SU-DHL-6 (cell line): Measurements from ENCODE around the gene WNT7B.

ENCODE experiments used
- H2AFZ ChIP-seq: fragments of 200-600 bp; sonication (generic); 2 replicates; pipeline ENCODE4 v1.6.1; 2014; ENCODE audit warnings: low read depth, mild to moderate bottlenecking, moderate library complexity, mixed read lengths, antibody characterized with exemption, low read length; ENCODE audit not compliant: severe bottlenecking
- H3F3A ChIP-seq: fragments of 200-600 bp; shearing (Covaris generic); 2 replicates; pipeline ENCODE4 v1.6.0; 2016; ENCODE audit warnings: antibody characterized with exemption, mild to moderate bottlenecking; ENCODE audit not compliant: insufficient read depth
- H3K27ac ChIP-seq: fragments of 200-600 bp; sonication (generic); 2 replicates; pipeline ENCODE4 v1.5.1; 2016; ENCODE audit warnings: low read depth, mild to moderate bottlenecking, low read length, moderate library complexity, mixed read lengths
- H3K27me3 ChIP-seq: fragments of 200-600 bp; sonication (generic), shearing (Covaris generic); 2 replicates; pipeline ENCODE4 v1.6.0; 2014; ENCODE audit warnings: mild to moderate bottlenecking, low read length
- H3K36me3 ChIP-seq: fragments of 200-600 bp; sonication (generic); 2 replicates; pipeline ENCODE4 v1.6.1; 2014; ENCODE audit warnings: mild to moderate bottlenecking, low read length, mixed read lengths
- H3K4me2 ChIP-seq: fragments of 300-600, 200-600 bp; shearing (Covaris generic), sonication (generic); 2 replicates; pipeline ENCODE4 v1.6.0; 2014; ENCODE audit warnings: low read length, low read depth, mild to moderate bottlenecking; ENCODE audit not compliant: poor library complexity, severe bottlenecking
- H3K4me3 ChIP-seq: fragments of 200-600 bp; sonication (generic); 2 replicates; pipeline ENCODE4 v1.5.1; 2014; ENCODE audit warnings: antibody characterized with exemption, low read length, mild to moderate bottlenecking, mixed read lengths; ENCODE audit not compliant: insufficient read depth, poor library complexity, severe bottlenecking
- H3K79me2 ChIP-seq: fragments of 200-600 bp; sonication (generic); 2 replicates; pipeline ENCODE4 v1.6.1; 2014; ENCODE audit warnings: mild to moderate bottlenecking, low read length, moderate library complexity; ENCODE audit not compliant: insufficient read depth
- H3K9ac ChIP-seq: fragments of 200-600 bp; sonication (generic); 2 replicates; pipeline ENCODE4 v1.7.0; 2014; ENCODE audit warnings: mild to moderate bottlenecking, low read length
- H3K9me2 ChIP-seq: fragments of 200-600 bp; sonication (generic); replicated peaks from 2 replicates; pipeline ENCODE4 v1.6.1; 2014; ENCODE audit warnings: low read length; ENCODE audit not compliant: insufficient read depth
- H3K9me3 ChIP-seq: fragments of 200-600 bp; sonication (generic); 2 replicates; pipeline ENCODE4 v1.6.1; 2014; ENCODE audit warnings: low read length, mixed read lengths; ENCODE audit not compliant: insufficient read depth
- H4K20me1 ChIP-seq: fragments of 200-600 bp; sonication (generic); 2 replicates; pipeline ENCODE4 v1.6.1; 2014; ENCODE audit warnings: low read depth, mild to moderate bottlenecking, antibody characterized with exemption, low read length, moderate library complexity, mixed read lengths
- EZH2phosphoT487 ChIP-seq: fragments of 200-600 bp; sonication (generic), shearing (Covaris generic); conservative IDR thresholded peaks from 2 replicates; pipeline ENCODE4 v1.6.1; 2018; ENCODE audit warnings: mild to moderate bottlenecking, antibody characterized with exemption, low read length, moderate library complexity, mixed read lengths
- TF ChIP-seq, protein P1 (sequence below): fragments of 200-600 bp; sonication (generic); IDR thresholded peaks from one replicate; pipeline ENCODE4 v1.5.1; 2017; ENCODE audit warnings: antibody characterized with exemption, mild to moderate bottlenecking, low read length, moderate library complexity; ENCODE audit not compliant: insufficient read depth, poor library complexity, severe bottlenecking

WNT7B gene

DNA sequence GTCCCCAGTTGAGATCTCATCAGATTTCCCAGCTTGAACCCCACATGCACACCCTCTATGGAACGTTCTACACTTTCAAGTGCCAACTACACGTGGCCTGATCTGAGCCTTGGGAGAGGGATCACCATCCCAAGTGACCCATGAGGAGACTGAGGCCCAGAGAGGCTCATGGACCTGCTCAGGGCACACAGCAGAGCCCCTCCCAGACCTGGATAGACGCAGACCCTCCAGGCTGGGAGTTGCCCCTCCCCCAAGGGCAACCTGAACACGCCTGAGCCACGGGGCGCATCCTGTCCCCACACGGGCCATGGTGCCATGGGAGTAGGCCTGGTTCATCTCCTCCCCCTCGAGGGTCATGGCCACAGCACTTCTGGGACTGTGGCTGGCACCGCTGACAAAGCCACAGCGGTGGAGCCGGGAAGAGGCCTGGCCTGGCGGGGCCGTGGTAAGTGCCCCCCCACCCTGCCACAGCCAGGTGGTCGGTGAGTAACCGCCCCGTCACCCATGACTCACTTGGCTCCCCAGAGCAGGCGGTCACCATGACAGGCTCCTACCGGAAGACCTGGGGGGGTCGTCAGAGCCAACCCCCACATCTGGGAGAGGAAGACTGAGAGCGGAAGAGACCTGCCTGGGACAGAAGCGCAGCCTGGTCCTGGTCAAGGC lies 8.1 kb downstream of the WNT7B start:
- no peaks in the 10 kb centered on the region for H3K79me2 ChIP-seq
- H3K9ac ChIP-seq = no peak overlapping the region
- H4K20me1 ChIP-seq = no peaks in the 10 kb centered on the region
- H2AFZ ChIP-seq = no peak overlapping the region
- H3K27ac ChIP-seq = no peak overlapping the region
- no peak overlapping the region for H3K4me3 ChIP-seq
- no peaks in the 10 kb centered on the region for H3K9me3 ChIP-seq
- no peak overlapping the region for H3K4me2 ChIP-seq
- no peaks in the 10 kb centered on the region for H3F3A ChIP-seq
- H3K9me2 ChIP-seq = no peaks in the 10 kb centered on the region
- no peaks in the 10 kb centered on the region for H3K27me3 ChIP-seq
- TF ChIP-seq, protein P1, sequence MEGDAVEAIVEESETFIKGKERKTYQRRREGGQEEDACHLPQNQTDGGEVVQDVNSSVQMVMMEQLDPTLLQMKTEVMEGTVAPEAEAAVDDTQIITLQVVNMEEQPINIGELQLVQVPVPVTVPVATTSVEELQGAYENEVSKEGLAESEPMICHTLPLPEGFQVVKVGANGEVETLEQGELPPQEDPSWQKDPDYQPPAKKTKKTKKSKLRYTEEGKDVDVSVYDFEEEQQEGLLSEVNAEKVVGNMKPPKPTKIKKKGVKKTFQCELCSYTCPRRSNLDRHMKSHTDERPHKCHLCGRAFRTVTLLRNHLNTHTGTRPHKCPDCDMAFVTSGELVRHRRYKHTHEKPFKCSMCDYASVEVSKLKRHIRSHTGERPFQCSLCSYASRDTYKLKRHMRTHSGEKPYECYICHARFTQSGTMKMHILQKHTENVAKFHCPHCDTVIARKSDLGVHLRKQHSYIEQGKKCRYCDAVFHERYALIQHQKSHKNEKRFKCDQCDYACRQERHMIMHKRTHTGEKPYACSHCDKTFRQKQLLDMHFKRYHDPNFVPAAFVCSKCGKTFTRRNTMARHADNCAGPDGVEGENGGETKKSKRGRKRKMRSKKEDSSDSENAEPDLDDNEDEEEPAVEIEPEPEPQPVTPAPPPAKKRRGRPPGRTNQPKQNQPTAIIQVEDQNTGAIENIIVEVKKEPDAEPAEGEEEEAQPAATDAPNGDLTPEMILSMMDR = no peak
- TF ChIP-seq EZH2phosphoT487 = no peak
- no peaks in the 10 kb centered on the region for H3K36me3 ChIP-seq

DNA sequence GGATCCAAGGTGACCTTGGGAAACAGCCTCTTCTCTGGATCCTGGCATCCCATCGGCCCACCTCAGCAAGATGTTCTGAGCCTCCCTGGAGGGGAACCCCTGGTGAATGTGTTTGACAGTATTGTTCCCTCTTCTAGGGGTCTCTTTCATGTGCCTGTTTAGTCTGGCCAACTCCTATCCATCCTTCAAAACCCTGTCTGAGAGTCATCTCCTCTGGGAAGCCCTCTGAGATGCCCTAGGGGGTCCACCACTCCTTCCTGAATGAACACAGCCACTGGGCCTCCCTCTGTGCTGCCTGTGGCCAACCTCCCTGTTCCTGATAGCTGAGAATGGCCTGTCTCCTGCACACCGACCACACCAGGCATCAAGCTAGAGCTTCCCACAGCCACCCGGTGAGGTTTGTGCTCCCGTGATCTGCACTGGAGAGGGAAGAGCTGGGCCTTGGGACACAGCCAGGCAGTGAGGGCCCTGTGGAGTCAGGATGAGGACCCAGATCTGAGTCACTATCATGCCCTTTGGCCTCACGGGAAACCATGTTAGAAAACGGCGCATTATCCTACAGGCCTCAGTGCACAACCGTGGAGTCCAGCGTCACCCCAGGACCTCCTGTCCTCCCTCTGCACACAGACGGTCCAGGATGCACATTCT lies 8.8 kb downstream of the WNT7B start:
- Histone ChIP-seq H3K9me2 (no peaks in the 10 kb centered on the region), H2AFZ (no peak overlapping the region), H3K4me3 (no peak overlapping the region), H3K9ac (no peak overlapping the region), H3K4me2 (no peak overlapping the region), H3F3A (no peaks in the 10 kb centered on the region), H3K27ac (no peak overlapping the region), H3K36me3 (no peaks in the 10 kb centered on the region), H3K9me3 (no peaks in the 10 kb centered on the region), H3K27me3 (no peaks in the 10 kb centered on the region), H4K20me1 (no peaks in the 10 kb centered on the region), H3K79me2 (no peaks in the 10 kb centered on the region)
- TF ChIP-seq, protein P1 = no peak
- TF ChIP-seq EZH2phosphoT487 = no peak

DNA sequence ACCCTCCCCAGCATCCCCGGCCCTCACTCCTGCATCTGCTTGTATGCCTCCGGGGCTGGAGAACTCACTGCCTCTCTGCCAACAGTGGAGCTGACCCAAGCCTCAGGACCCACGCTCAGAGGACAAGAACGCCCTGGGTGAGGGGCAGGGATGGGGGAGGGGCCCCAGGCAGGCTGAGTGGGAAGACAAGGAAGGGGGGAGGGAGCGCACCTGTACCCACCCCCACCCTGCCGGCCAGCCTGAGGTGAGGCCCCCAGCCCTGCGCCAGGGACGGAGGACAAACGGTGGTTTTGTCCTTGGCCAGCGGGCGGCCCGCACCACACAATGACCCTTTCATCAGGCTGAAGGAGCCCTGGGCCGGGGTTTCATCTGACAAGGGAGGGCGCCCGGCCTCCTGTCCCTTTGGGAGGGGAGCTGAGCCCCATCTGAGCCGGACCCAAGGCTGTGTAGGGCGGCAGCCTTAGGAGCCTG lies 10.0 kb downstream of the WNT7B start:
- Histone ChIP-seq H3K27me3 (no peaks in the 10 kb centered on the region), H2AFZ (no peak overlapping the region), H3K27ac (no peak overlapping the region), H3F3A (no peaks in the 10 kb centered on the region), H3K9ac (no peak overlapping the region), H3K4me2 (no peak overlapping the region), H3K36me3 (no peaks in the 10 kb centered on the region), H3K9me3 (no peaks in the 10 kb centered on the region), H3K79me2 (no peaks in the 10 kb centered on the region), H4K20me1 (no peaks in the 10 kb centered on the region), H3K9me2 (no peaks in the 10 kb centered on the region), H3K4me3 (no peak overlapping the region)
- TF ChIP-seq, protein P1 = no peak
- no peak for TF ChIP-seq EZH2phosphoT487
